HepG2 (cell line): ENCODE results near the gene LARP1. TPM values are rescaled to one million over a fixed set of nuclear protein-coding genes. Genes with fewer than 3 reads are reported as not detected.

ENCODE experiments used
- GABPB1 ChIP-seq: IDR thresholded peaks from 2 replicates; pipeline ENCODE4 v1.6.1; 2016; ENCODE audit warnings: mild to moderate bottlenecking, missing genetic modification reagents, moderate library complexity, missing compliant biosample characterization
- HOXA9 ChIP-seq: sonication (generic); formaldehyde crosslinking; IDR thresholded peaks from 2 replicates; pipeline ENCODE4 v1.8.1; 2022; ENCODE audit warnings: missing genetic modification reagents, mild to moderate bottlenecking, moderate library complexity, borderline replicate concordance
- MXD4 ChIP-seq: IDR thresholded peaks from 2 replicates; pipeline ENCODE4 v1.6.1; 2016; ENCODE audit warnings: mild to moderate bottlenecking, missing biosample characterization, missing genetic modification reagents
- PHB2 ChIP-seq: fragments of 450-650 bp; IDR thresholded peaks from 2 replicates; pipeline ENCODE4 v1.6.1; 2018; ENCODE audit not compliant: partially characterized antibody
- POGZ ChIP-seq: sonication (generic); formaldehyde crosslinking; IDR thresholded peaks from 2 replicates; pipeline ENCODE4 v1.4.0; 2020; ENCODE audit warnings: mild to moderate bottlenecking, missing genetic modification reagents
- REST ChIP-seq, 2 experiments: IDR thresholded peaks; 2 replicates each; pipeline ENCODE4 v1.6.1; 2011 to 2012; ENCODE audit warnings: low read length in 2 of 2, borderline replicate concordance in 1 of 2, low read depth in 1 of 2, mild to moderate bottlenecking in 1 of 2, moderate library complexity in 1 of 2
- SNAPC5 ChIP-seq: sonication (generic); formaldehyde crosslinking; IDR thresholded peaks from 2 replicates; pipeline ENCODE4 v1.8.1; 2023; ENCODE audit warnings: mild to moderate bottlenecking, missing genetic modification reagents, borderline replicate concordance
- ZHX1 ChIP-seq: sonication (generic); formaldehyde crosslinking; IDR thresholded peaks from 2 replicates; pipeline ENCODE4 v1.8.1; 2022; ENCODE audit warnings: low read depth, mild to moderate bottlenecking, missing genetic modification reagents
- ZNF142 ChIP-seq: sonication (generic); formaldehyde crosslinking; IDR thresholded peaks from 2 replicates; pipeline ENCODE4 v1.4.0; 2020; ENCODE audit warnings: missing genetic modification reagents
- ZNF446 ChIP-seq: sonication (generic); formaldehyde crosslinking; IDR thresholded peaks from 2 replicates; pipeline ENCODE4 v1.5.0; 2020; ENCODE audit warnings: mild to moderate bottlenecking, missing genetic modification reagents
- ZNF75D ChIP-seq: sonication (generic); formaldehyde crosslinking; IDR thresholded peaks from 2 replicates; pipeline ENCODE4 v1.8.1; 2023; ENCODE audit warnings: missing genetic modification reagents, mild to moderate bottlenecking, borderline replicate concordance
- ZSCAN22 ChIP-seq: sonication (generic); formaldehyde crosslinking; IDR thresholded peaks from 2 replicates; pipeline ENCODE4 v1.4.0; 2020; ENCODE audit warnings: mild to moderate bottlenecking, missing genetic modification reagents
- polyA plus RNA-seq, 8 experiments: library from polyadenylated mRNA; depleted of rRNA in 3 of 8; stranded (reverse) in 7 of 8; unstranded in 1 of 8; fragments of >200 nt; fragmentation: Illumina TruSeq in 4 of 8; extraction: Trizol in 4 of 8; gene quantifications; 2 replicates each; pipeline versions ENCODE4 v1.2.1 to v1.2.3, GENCODE V29; 2011 to 2016; ENCODE audit warnings: low read depth in 4 of 8, missing spikeins in 1 of 8, mixed read lengths in 1 of 8; ENCODE audit not compliant: insufficient read depth in 1 of 8
- total RNA-seq, 5 experiments: library from RNA; depleted of rRNA; stranded (reverse); fragments of >200 nt; fragmentation: Illumina TruSeq; extraction: Trizol; gene quantifications; 2 replicates each; pipeline ENCODE4 v1.2.3, GENCODE V29; 2016; ENCODE audit warnings: low read depth in 1 of 5
- TF ChIP-seq, protein P1 (sequence below): sonication (generic); formaldehyde crosslinking; IDR thresholded peaks from 2 replicates; pipeline ENCODE4 v1.5.0; 2020; ENCODE audit warnings: missing genetic modification reagents, mild to moderate bottlenecking, borderline replicate concordance

Gene LARP1
- total and polyA plus RNA-seq, 2 of the 13 experiments (the other 11 are each of a cell fraction or from before 2014, with no cell fraction given): 45.2 to 61.4 TPM

DNA sequence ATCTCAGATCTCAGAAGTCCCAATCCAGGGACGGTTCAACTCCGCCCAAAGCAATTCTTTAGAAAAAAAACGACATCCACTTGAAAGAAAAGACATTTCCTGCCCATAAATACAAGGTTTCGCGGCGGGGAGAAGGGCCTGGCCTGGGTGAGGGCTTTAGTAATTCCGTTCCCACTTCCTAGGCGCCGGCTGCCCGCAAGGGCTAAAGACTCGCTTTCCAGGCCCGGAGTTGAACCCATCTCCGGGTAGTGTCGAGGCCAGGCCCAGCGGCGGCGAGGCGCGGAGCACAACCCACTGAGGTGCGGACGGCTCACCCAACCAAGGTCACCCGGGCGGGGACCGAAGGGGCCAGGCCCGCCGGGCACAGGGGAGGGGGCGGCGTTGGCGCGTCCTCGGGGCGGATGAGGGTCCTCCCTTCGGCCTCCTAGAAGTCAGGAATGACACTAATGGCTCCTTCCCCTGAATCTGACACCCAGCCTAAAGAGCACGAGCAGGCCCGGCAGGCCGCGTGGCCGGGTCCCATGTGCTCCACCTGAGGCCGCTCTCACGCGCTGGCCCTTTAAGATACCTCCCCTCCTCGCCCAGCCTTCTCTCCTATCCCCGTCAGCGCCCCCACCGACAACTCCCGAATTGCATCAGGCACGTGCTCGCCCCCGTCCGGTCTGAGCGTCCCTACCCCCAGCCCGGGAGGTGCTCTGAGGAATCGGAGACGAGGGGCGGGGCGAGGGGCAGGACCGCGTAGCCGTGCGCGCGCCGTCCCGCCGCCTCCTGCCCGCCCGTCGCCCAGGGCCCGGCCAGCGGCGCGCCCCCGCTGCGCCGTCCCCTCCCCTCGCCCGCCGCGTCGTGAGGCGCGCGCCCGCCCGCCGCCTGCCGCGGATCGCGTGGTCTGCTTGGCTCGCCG is 467 bp upstream of the LARP1 start (continued):
- TF ChIP-seq ZHX1 (CRISPR knock-in tag) (0 out of 2 replicates have a peak, but pooled peaks have one; percentile 11), ZNF142 (CRISPR knock-in tag) (no peak), PHB2 (no peak), ZSCAN22 (CRISPR knock-in tag) (no peak; the same call in 1 of the 2 replicates), POGZ (peak; percentile 83), GABPB1 (peak; percentile 70), HOXA9 (0 out of 2 replicates have a peak, but pooled peaks have one; percentile 65), ZNF446 (CRISPR knock-in tag) (no peak), REST (IDR thresholded peaks at IDR 0.05; ENCODE audit: borderline replicate concordance in 1 of 2, low read depth in 1 of 2, low read length in 2 of 2) (no peak; a peak in 1 of 4 replicates), ZNF75D (no peak), MXD4 (CRISPR knock-in tag) (peak; percentile 83), SNAPC5 (CRISPR knock-in tag) (no peak)
- TF ChIP-seq, protein P1, sequence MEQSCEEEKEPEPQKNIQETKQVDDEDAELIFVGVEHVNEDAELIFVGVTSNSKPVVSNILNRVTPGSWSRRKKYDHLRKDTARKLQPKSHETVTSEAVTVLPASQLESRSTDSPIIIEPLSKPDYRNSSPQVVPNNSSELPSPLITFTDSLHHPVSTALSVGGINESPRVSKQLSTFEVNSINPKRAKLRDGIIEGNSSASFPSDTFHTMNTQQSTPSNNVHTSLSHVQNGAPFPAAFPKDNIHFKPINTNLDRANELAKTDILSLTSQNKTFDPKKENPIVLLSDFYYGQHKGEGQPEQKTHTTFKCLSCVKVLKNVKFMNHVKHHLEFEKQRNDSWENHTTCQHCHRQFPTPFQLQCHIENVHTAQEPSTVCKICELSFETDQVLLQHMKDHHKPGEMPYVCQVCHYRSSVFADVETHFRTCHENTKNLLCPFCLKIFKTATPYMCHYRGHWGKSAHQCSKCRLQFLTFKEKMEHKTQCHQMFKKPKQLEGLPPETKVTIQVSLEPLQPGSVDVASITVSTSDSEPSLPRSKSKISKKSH (CRISPR knock-in tag): peak; percentile 76; the same call in 1 of the 2 replicates
